ENCODE measurements around the gene STIMATE.

STIMATE gene

GRCh38 chr3:52907497-52907896 is 10.1 kb upstream of the STIMATE start:
- TF ChIP-seq CTCF (conservative IDR thresholded peaks at IDR 0.05), result peak; percentile 33
- no peak overlapping the region for H3K27ac ChIP-seq

GRCh38 chr3:52904552-52904951 is 7.2 kb upstream of the STIMATE start:
- no peak for TF ChIP-seq CTCF (conservative IDR thresholded peaks at IDR 0.05)
- H3K27ac ChIP-seq, result no peak overlapping the region

GRCh38 chr3:52904000-52904399 is 6.7 kb upstream of the STIMATE start:
- H3K27ac ChIP-seq, result no peak overlapping the region
- no peak for TF ChIP-seq CTCF (conservative IDR thresholded peaks at IDR 0.05)

GRCh38 chr3:52896613-52897012 is 735 bp downstream of the STIMATE start:
- H3K27ac ChIP-seq, result peak overlapping the region; percentile 70
- no peak for TF ChIP-seq CTCF (conservative IDR thresholded peaks at IDR 0.05)

- peak overlapping the region; percentile 70; the same call in 1 of the 2 replicates for H3K27ac ChIP-seq
- no peak for TF ChIP-seq CTCF (conservative IDR thresholded peaks at IDR 0.05)
Measured at GRCh38 chr3:52896151-52896550, 1.2 kb downstream of the STIMATE start.

- no peak overlapping the region for H3K27ac ChIP-seq
- no peak for TF ChIP-seq CTCF (conservative IDR thresholded peaks at IDR 0.05)
Measured at GRCh38 chr3:52895418-52895817, 1.9 kb downstream of the STIMATE start.

- H3K27ac ChIP-seq, result no peak overlapping the region
- TF ChIP-seq CTCF (conservative IDR thresholded peaks at IDR 0.05), result no peak
Measured at GRCh38 chr3:52894756-52895155, 2.6 kb downstream of the STIMATE start.

GRCh38 chr3:52893723-52894122 is 3.6 kb downstream of the STIMATE start:
- no peak for TF ChIP-seq CTCF (conservative IDR thresholded peaks at IDR 0.05)
- H3K27ac ChIP-seq, result no peak overlapping the region

Data from VCaP (cell line).